K562 (cell line): Measurements from ENCODE around the gene SLC16A6.

Source experiments
- CC2D1A ChIP-seq: fragments of 450-650 bp; IDR thresholded peaks from 2 replicates; pipeline ENCODE4 v1.6.1; 2017; ENCODE audit warnings: mild to moderate bottlenecking
- CHD2 ChIP-seq: IDR thresholded peaks from 2 replicates; pipeline ENCODE4 v1.6.1; 2011; ENCODE audit warnings: low read depth, low read length
- ELF4 ChIP-seq: fragments of 450-650 bp; formaldehyde crosslinking; IDR thresholded peaks from 2 replicates; pipeline ENCODE4 v1.4.0; 2022; ENCODE audit warnings: missing genetic modification characterization
- JUND ChIP-seq, 2 experiments: IDR thresholded peaks; 2 replicates in 1 of 2; 3 replicates in 1 of 2; pipeline ENCODE4 v1.6.1; 2011; ENCODE audit warnings: borderline replicate concordance in 2 of 2, low read depth in 2 of 2, low read length in 2 of 2, improper control_type of control experiment in 1 of 2, missing biosample characterization in 1 of 2, missing genetic modification characterization in 1 of 2, missing genetic modification reagents in 1 of 2
- MTA1 ChIP-seq: fragments of 450-650 bp; IDR thresholded peaks from 2 replicates; pipeline ENCODE4 v1.6.1; 2017; ENCODE audit warnings: borderline replicate concordance
- NCOR1 ChIP-seq: fragments of 450-650 bp; IDR thresholded peaks from 2 replicates; pipeline ENCODE4 v1.6.1; 2016; ENCODE audit warnings: mild to moderate bottlenecking, moderate library complexity
- POLR2AphosphoS5 ChIP-seq: IDR thresholded peaks from 2 replicates; pipeline ENCODE4 v1.6.1; 2011; ENCODE audit warnings: mild to moderate bottlenecking, low read depth, low read length, moderate library complexity; ENCODE audit not compliant: control insufficient read depth, insufficient read depth
- SRF ChIP-seq, 2 experiments: fragments of 250-450, 450-650 bp in 1 of 2; sonication (Bioruptor Pico) in 1 of 2; sonication (generic) in 1 of 2; formaldehyde crosslinking; IDR thresholded peaks; 2 replicates each; pipeline versions ENCODE4 v1.5.0 to v1.5.1; 2020 to 2022; ENCODE audit warnings: mild to moderate bottlenecking in 1 of 2, missing genetic modification reagents in 1 of 2
- SRSF1 ChIP-seq: fragments of 200-400 bp; formaldehyde crosslinking; IDR thresholded peaks from 2 replicates; pipeline ENCODE4 v1.6.1; 2017; ENCODE audit warnings: mild to moderate bottlenecking, low read depth, low read length, moderate library complexity
- ZBTB1 ChIP-seq: sonication (generic); formaldehyde crosslinking; IDR thresholded peaks from 2 replicates; pipeline ENCODE4 v1.8.1; 2023; ENCODE audit warnings: missing genetic modification reagents, low read depth, mild to moderate bottlenecking, borderline replicate concordance
- ZNF695 ChIP-seq: fragments of 450-650 bp; formaldehyde crosslinking; IDR thresholded peaks from 2 replicates; pipeline ENCODE4 v1.4.0; 2020; ENCODE audit warnings: mild to moderate bottlenecking, moderate library complexity
- ZSCAN29 ChIP-seq: fragments of 450-650 bp; IDR thresholded peaks from 2 replicates; pipeline ENCODE4 v1.6.1; 2017
- TF ChIP-seq, protein P1 (sequence below), 3 experiments: IDR thresholded peaks in 2 of 3; conservative IDR thresholded peaks in 1 of 3; 2 replicates each; pipeline ENCODE4 v1.5.1; 2011 to 2012; ENCODE audit warnings: low read length in 3 of 3, mild to moderate bottlenecking in 3 of 3, control low read depth in 2 of 3, improper control_type of control experiment in 1 of 3, inconsistent platforms in 1 of 3, low read depth in 1 of 3, mixed read lengths in 1 of 3, moderate library complexity in 1 of 3; ENCODE audit not compliant: insufficient read depth in 2 of 3
- TF ChIP-seq, protein P2 (sequence below): fragments of 250-450 bp; sonication (Bioruptor Pico); IDR thresholded peaks from 2 replicates; pipeline ENCODE4 v1.5.0; 2021

DNA sequence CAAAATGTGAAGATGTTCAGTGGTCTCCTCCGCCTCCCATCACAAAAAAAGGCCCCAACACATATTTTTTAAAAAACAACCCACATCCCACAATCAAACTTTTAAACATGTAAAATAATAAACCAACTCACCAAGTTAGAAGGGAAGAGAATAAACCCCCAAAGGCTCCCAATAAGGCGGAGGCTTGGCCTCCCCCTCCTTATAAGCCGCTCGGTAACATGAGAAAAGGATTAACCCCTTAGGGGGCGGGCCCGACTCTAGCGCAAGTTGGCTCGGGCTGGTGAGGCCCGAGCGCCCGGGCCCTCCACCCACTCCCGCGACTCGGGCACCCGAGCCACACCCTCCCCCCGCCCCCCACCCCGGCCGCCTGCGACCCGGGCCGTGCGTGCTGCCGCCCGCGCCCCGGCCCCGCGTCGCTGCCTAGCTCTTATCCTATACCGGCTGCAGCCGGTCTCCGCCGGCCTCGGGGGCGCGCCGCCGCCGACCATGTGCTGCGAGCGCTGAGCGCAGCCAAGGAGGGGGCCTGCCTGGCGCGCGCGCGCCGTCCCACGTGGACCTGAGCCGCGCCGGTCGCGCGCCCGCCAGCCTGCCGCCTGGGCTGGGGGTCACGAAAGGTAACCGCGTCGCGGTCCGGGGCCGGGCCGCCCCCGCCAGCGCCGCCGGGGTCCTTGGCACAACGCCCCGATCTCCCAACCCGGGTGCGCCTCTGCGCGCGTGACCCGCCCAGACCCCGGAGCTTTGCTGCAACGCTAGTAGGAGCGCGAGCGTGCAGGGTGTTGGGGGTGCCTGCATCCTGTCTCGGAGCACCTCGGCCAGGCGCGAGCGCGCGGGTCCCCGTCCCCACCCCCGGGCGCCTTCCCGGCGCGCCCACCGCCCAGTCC lies at the start of gene SLC16A6, which contains the start of gene ARSG:
- TF ChIP-seq, protein P1, sequence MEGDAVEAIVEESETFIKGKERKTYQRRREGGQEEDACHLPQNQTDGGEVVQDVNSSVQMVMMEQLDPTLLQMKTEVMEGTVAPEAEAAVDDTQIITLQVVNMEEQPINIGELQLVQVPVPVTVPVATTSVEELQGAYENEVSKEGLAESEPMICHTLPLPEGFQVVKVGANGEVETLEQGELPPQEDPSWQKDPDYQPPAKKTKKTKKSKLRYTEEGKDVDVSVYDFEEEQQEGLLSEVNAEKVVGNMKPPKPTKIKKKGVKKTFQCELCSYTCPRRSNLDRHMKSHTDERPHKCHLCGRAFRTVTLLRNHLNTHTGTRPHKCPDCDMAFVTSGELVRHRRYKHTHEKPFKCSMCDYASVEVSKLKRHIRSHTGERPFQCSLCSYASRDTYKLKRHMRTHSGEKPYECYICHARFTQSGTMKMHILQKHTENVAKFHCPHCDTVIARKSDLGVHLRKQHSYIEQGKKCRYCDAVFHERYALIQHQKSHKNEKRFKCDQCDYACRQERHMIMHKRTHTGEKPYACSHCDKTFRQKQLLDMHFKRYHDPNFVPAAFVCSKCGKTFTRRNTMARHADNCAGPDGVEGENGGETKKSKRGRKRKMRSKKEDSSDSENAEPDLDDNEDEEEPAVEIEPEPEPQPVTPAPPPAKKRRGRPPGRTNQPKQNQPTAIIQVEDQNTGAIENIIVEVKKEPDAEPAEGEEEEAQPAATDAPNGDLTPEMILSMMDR (IDR thresholded peaks at IDR 0.05 in 2 of 3, conservative IDR thresholded peaks at IDR 0.05 in 1 of 3; ENCODE audit: insufficient read depth in 2 of 3, low read depth in 1 of 3, low read length in 3 of 3): no peak
- TF ChIP-seq MTA1 (no peak), POLR2AphosphoS5 (0 out of 2 replicates have a peak, but pooled peaks have one; percentile 24), ELF4 (CRISPR knock-in tag) (no peak), JUND (IDR thresholded peaks at IDR 0.05; ENCODE audit: borderline replicate concordance, low read depth, low read length) (no peak), JUND (tag; IDR thresholded peaks at IDR 0.05; ENCODE audit: borderline replicate concordance, low read depth, low read length) (no peak), NCOR1 (no peak), SRSF1 (no peak), CC2D1A (no peak), ZSCAN29 (no peak), ZNF695 (CRISPR knock-in tag) (no peak), SRF (CRISPR knock-in tag; IDR thresholded peaks at IDR 0.05) (no peak), CHD2 (no peak), ZBTB1 (no peak)
- TF ChIP-seq, protein P2, sequence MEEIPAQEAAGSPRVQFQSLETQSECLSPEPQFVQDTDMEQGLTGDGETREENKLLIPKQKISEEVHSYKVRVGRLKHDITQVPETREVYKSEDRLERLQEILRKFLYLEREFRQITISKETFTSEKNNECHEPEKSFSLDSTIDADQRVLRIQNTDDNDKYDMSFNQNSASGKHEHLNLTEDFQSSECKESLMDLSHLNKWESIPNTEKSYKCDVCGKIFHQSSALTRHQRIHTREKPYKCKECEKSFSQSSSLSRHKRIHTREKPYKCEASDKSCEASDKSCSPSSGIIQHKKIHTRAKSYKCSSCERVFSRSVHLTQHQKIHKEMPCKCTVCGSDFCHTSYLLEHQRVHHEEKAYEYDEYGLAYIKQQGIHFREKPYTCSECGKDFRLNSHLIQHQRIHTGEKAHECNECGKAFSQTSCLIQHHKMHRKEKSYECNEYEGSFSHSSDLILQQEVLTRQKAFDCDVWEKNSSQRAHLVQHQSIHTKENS (CRISPR knock-in tag): no peak
